Kidney glomerular epithelial cell (primary cell): ENCODE results near the gene PIGU.
A peak's percentile ranks its signal among the peaks of the same experiment; 100 is the strongest.
"Not testable (repeated sequence)": the region's sequence is repeated elsewhere in the genome, so short reads cannot be mapped to it uniquely, and the experiment has no call there.

Experiments
- DNase-seq: peaks from one replicate; lab custom pipeline; 2025; lab: John Stamatoyannopoulos, UW

The PIGU gene

GRCh38 chr20:34676642-34677373 lies at the start of gene PIGU:
TSS of gene PIGU (minus strand) at chr20:34677092. CDS start at chr20:34677085, 7 bp downstream.
- peak; percentile 93 for DNase-seq

GRCh38 chr20:34724172-34724571 lies 47.3 kb upstream of the PIGU start:
- DNase-seq, result no peak

GRCh38 chr20:34722560-34722959 lies 45.7 kb upstream of the PIGU start:
- DNase-seq, result not testable (repeated sequence)

- DNase-seq, result no peak
These were observed 43.4 kb upstream of the PIGU start for GRCh38 chr20:34720266-34720665.

- DNase-seq, result not testable (repeated sequence)
These were observed 42.5 kb upstream of the PIGU start for GRCh38 chr20:34719242-34720017.

GRCh38 chr20:34717230-34718095 lies 40.6 kb upstream of the PIGU start:
- no peak for DNase-seq

- DNase-seq, result no peak
These were observed 40.0 kb upstream of the PIGU start for GRCh38 chr20:34716921-34717229.

- no peak for DNase-seq
These were observed 38.5 kb upstream of the PIGU start for GRCh38 chr20:34715384-34715783.

- DNase-seq, result not testable (repeated sequence)
These were observed 37.1 kb upstream of the PIGU start for GRCh38 chr20:34713944-34714515.

- peak; percentile 97 for DNase-seq
These were observed 36.5 kb upstream of the PIGU start for GRCh38 chr20:34713194-34713943.

- no peak for DNase-seq
These were observed 35.8 kb upstream of the PIGU start for GRCh38 chr20:34712525-34713192.

GRCh38 chr20:34711813-34712430 lies 35.0 kb upstream of the PIGU start:
- no peak for DNase-seq

- DNase-seq, result no peak
These were observed 34.1 kb upstream of the PIGU start for GRCh38 chr20:34710861-34711574.

GRCh38 chr20:34710568-34710839 lies 33.6 kb upstream of the PIGU start:
- DNase-seq, result no peak

- no peak for DNase-seq
These were observed 33.1 kb upstream of the PIGU start for GRCh38 chr20:34709831-34710567.

GRCh38 chr20:34709044-34709830 lies 32.3 kb upstream of the PIGU start:
- peak; percentile 30 for DNase-seq

- no peak for DNase-seq
These were observed 31.7 kb upstream of the PIGU start for GRCh38 chr20:34708621-34709043.
